Measurements from ENCODE around the gene EPN2.
"Not testable (repeated sequence)": the region's sequence is repeated elsewhere in the genome, so short reads cannot be mapped to it uniquely, and the experiment has no call there.

Gene EPN2

DNA sequence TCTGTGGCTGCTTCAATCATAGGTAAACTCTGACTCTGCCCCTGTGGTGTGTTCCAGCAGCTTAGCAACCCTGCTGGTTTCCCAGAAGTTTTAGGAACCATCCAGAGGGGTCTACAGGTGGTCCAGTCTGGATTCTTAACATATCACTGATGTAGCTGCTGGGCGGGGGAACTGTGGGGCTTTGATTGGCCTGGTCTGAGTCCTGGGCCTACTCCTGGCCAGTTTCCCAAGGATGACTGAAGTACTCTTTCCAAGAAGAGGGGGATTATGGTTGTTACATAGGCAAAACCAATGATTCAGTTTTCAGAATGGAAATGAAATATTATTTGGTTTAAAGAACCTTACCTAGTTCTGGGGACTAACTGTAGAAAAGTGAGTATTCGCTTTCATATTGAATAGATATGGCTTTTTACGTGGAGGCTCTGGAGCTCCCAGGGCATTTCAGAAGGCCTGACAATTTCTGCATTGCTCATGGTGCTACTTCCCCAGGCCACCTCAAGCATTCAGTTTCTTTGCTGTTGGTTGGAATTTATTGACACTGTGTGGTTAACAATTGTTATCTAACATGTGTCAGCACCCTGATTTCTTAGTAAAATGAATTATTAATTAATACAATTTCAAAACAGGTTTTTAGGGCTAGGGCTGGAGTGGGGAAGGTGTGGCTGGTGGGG lies 38.4 kb downstream of the EPN2 start:
- TF ChIP-seq, protein P1, sequence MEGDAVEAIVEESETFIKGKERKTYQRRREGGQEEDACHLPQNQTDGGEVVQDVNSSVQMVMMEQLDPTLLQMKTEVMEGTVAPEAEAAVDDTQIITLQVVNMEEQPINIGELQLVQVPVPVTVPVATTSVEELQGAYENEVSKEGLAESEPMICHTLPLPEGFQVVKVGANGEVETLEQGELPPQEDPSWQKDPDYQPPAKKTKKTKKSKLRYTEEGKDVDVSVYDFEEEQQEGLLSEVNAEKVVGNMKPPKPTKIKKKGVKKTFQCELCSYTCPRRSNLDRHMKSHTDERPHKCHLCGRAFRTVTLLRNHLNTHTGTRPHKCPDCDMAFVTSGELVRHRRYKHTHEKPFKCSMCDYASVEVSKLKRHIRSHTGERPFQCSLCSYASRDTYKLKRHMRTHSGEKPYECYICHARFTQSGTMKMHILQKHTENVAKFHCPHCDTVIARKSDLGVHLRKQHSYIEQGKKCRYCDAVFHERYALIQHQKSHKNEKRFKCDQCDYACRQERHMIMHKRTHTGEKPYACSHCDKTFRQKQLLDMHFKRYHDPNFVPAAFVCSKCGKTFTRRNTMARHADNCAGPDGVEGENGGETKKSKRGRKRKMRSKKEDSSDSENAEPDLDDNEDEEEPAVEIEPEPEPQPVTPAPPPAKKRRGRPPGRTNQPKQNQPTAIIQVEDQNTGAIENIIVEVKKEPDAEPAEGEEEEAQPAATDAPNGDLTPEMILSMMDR (conservative IDR thresholded peaks at IDR 0.05; ENCODE audit: low read depth, low read length) = no peak
- DNase-seq (ENCODE audit: low read depth) = no peak

DNA sequence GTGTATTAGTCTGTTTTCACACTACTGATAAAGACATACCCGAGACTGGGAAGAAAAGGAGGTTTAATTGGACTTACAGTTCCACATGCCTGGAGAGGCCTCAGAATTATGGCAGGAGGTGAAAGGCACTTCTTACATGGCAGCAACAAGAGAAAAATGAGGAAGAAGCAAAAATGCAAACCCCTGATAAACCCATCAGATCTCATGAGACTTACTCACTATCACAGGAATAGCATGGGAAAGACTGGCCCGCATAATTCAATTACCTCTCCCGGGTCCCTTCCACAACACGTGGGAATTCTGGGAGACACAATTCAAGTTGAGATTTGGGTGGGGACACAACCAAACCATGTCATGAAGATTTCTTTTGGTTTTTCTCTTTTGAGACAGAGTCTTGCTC lies 41.1 kb downstream of the EPN2 start:
- not testable (repeated sequence) for H3K4me3 ChIP-seq (ENCODE audit: low read depth, low read length); DNase-seq (ENCODE audit: low read depth)

More for the DNA sequence above, 38.4 kb downstream of the EPN2 start:
- H3K4me3 ChIP-seq (ENCODE audit: low read depth, low read length) = no peak overlapping the region

DNA sequence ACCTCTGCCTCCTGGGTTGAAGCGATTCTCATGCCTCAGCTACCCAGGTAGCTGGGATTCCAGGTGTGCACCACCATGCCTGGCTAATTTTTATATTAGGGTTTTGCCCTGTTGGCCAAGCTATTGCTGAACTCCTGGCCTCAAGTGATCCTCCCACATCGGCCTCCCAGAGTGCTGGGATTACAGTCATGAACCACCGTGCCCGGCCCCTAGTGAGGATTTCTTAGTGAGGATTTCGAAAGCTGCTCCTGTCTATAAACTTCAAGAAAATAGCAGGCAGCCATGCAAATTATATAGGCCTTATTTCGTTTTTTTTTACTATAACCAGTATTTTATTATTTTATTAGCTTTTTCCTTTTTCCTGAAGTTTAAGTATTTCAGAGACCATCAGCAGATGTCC lies 41.6 kb downstream of the EPN2 start:
- no peak for DNase-seq (ENCODE audit: low read depth)
- no peak overlapping the region for H3K4me3 ChIP-seq (ENCODE audit: low read depth, low read length)
- TF ChIP-seq, protein P1 (conservative IDR thresholded peaks at IDR 0.05; ENCODE audit: low read depth, low read length) = no peak

DNA sequence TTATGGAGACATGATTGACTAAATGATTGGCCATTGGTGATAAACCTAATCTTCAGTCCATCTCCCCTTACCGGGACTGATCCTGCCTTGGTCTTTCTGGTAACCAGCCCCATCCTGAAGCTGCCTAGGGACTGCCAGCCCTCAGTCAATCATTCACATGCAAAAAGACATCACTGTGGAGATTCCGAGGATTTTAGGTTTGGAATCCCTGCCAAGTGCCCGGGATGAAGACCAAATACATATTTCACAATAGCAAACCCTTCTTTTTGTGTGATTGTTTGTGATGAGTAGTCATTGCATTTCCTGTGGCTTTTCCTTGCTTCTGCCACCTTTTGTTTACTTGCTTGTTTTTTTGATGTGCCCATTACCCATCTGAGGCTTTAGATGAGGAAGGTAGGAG lies 44.0 kb downstream of the EPN2 start:
- no peak overlapping the region for H3K4me3 ChIP-seq (ENCODE audit: low read depth, low read length)
- TF ChIP-seq, protein P1 (conservative IDR thresholded peaks at IDR 0.05; ENCODE audit: low read depth, low read length) = no peak
- no peak for DNase-seq (ENCODE audit: low read depth)

DNA sequence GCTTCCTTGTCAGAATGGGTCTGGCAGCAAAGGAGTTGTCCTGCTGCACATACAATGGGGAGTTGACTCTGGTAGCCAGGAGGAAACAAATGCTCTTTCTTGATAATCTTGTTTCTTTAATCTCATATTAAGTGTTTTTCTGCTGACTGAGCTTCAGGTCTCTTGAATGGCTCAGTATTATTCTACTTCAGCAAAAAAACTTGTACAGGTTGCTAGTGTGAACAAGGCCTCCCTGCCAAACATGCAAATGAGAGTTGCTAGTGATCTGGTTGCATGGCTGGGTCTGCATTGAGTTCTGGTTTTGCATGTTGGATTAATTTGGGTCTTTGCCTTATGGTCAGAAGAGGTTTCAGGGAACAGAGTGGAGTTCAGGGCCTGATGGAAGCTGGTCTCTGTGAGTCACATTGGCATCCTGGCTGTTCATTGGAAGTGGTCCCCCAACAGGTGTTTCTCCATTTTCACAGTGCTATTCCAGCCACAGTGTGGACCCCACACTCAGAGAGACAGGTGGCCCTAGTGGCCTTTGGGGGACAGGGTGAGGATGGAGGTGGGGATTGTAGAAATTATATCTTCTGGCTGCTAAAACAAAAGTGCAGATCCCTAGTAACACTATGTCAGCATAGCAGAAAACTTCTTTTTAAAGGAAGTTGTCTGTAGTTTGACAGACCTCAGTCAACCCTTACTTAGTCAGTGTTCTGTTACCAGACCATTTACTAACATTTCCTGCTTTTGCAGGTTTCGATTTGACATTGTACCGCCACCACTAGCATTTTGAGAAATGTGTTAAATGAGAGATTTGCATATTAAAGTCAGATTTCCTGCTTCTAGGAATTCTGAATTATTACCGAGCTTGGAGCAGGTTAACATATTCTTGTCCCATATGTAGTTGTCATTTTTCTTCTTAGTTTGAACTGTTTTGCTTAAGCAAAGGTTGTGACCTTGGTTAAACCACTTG lies 47.1 kb downstream of the EPN2 start:
- TF ChIP-seq, protein P1 (conservative IDR thresholded peaks at IDR 0.05; ENCODE audit: low read depth, low read length) = no peak
- H3K4me3 ChIP-seq (ENCODE audit: low read depth, low read length) = no peak overlapping the region
- DNase-seq (ENCODE audit: low read depth) = no peak

DNA sequence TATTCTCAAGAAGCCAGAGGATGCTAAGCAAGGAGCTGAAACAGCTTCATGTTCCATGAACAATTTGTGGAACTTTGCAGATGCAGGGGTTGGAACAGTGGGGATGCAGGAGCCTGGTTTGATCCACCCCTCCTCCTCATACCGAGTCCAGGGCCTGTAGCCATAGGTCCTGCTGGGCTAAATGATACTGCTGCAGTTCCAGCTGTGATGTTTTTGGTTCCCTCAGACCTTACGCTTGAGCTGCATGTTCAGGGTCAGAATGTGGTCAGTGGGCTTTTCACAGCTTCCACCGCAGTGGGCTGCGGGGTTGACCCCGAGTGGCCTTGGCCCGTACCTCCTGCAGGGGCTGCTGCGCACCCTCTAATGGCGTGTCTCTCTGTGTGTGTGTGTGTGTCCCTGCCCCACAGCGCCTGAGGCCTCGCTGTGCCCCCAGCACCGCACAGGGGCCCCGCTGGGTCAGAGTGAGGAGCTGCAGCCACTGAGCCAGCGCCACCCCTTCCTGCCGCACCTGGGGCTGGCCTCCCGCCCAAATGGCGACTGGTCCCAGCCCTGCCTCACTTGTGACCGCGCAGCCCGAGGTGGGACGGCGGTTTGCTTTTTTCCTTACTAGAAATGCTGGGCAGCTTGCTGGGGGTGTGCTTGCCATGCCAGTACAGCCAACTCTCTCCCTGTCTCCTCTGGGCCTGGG lies 48.2 kb downstream of the EPN2 start:
- H3K4me3 ChIP-seq (ENCODE audit: low read depth, low read length) = no peak overlapping the region
- TF ChIP-seq, protein P1 (conservative IDR thresholded peaks at IDR 0.05; ENCODE audit: low read depth, low read length) = no peak
- DNase-seq (ENCODE audit: low read depth) = peak; percentile 74

DNA sequence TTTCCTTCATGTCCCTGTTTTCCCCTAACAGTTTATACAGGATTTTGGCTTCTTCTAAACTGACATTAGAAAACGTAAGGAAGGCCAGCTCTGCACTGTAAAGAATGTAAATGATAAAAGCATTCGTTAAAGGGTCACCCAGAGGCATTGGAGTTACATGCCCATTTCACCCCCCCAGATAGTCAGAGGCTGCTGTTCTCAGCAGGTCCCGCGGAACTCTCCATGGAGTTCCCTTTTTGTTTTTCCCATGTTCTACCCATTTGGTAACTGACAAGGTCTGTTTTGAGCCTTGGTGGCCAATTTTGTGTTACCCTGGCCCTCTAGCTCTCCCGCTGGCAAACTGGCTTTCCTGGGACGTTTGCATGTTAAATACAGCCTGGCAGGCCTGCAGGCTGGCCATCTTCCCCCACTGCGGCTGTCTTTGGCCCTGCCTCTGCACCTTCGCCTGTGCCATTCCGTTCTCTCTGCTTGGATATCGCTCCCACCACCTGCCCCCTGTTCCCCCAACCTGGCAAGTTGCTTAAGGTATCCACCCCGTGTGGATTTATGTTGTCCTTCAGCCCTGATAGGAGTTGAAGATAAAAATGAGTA lies 49.7 kb downstream of the EPN2 start:
- TF ChIP-seq, protein P1 (conservative IDR thresholded peaks at IDR 0.05; ENCODE audit: low read depth, low read length) = no peak
- H3K4me3 ChIP-seq (ENCODE audit: low read depth, low read length) = no peak overlapping the region
- DNase-seq (ENCODE audit: low read depth) = no peak
